ENCODE data around the gene CD46.

CD46 gene

GRCh38 chr1:207825409-207825695, 73.5 kb downstream of the CD46 start:
- DNase-seq (ENCODE audit: low read depth, low spot score), result no peak
- no peak for TF ChIP-seq CTCF (IDR thresholded peaks at IDR 0.05; ENCODE audit: low read depth, low read length)
- no peak overlapping the region for H3K4me3 ChIP-seq (ENCODE audit: low read depth, low read length)
- in situ Hi-C loops (cut with HindIII; ENCODE audit: low sequenced_read_pairs), result no loop called here

- no peak for TF ChIP-seq CTCF (IDR thresholded peaks at IDR 0.05; ENCODE audit: low read depth, low read length)
- in situ Hi-C loops (cut with HindIII; ENCODE audit: low sequenced_read_pairs), result no loop called here
- DNase-seq (ENCODE audit: low read depth, low spot score), result peak; percentile 31
- no peak overlapping the region for H3K4me3 ChIP-seq (ENCODE audit: low read depth, low read length)
Observed at GRCh38 chr1:207825719-207826556, 74.1 kb downstream of the CD46 start.

GRCh38 chr1:207826557-207827487, 75.0 kb downstream of the CD46 start:
- in situ Hi-C loops (cut with HindIII; ENCODE audit: low sequenced_read_pairs), result no loop called here
- no peak for TF ChIP-seq CTCF (IDR thresholded peaks at IDR 0.05; ENCODE audit: low read depth, low read length)
- H3K4me3 ChIP-seq (ENCODE audit: low read depth, low read length), result no peak overlapping the region

GRCh38 chr1:207827488-207827830, 75.6 kb downstream of the CD46 start:
- TF ChIP-seq CTCF (IDR thresholded peaks at IDR 0.05; ENCODE audit: low read depth, low read length), result no peak
- H3K4me3 ChIP-seq (ENCODE audit: low read depth, low read length), result no peak overlapping the region
- in situ Hi-C loops (cut with HindIII; ENCODE audit: low sequenced_read_pairs), result no loop called here
- DNase-seq (ENCODE audit: low read depth, low spot score), result no peak

More at GRCh38 chr1:207826557-207827487, 75.0 kb downstream of the CD46 start:
- no peak for DNase-seq (ENCODE audit: low read depth, low spot score)

- DNase-seq (ENCODE audit: low read depth, low spot score), result no peak
- no peak for TF ChIP-seq CTCF (IDR thresholded peaks at IDR 0.05; ENCODE audit: low read depth, low read length)
- H3K4me3 ChIP-seq (ENCODE audit: low read depth, low read length), result no peak overlapping the region
- in situ Hi-C loops (cut with HindIII; ENCODE audit: low sequenced_read_pairs), result no loop called here
Observed at GRCh38 chr1:207828046-207828445, 76.2 kb downstream of the CD46 start.

- no peak overlapping the region for H3K4me3 ChIP-seq (ENCODE audit: low read depth, low read length)
- peak; percentile 87 for DNase-seq (ENCODE audit: low read depth, low spot score)
- TF ChIP-seq CTCF (IDR thresholded peaks at IDR 0.05; ENCODE audit: low read depth, low read length), result peak; percentile 85
- in situ Hi-C loops (cut with HindIII; ENCODE audit: low sequenced_read_pairs), result no loop called here
Observed at GRCh38 chr1:207828485-207829158, 76.8 kb downstream of the CD46 start.
